HG03565 (cell line): ENCODE measurements around the gene DPT.

Source experiments
- ATAC-seq: cut with Tn5 transposase; IDR thresholded peaks from one replicate; pipeline ENCODE4 v1.9.1; 2021; ENCODE audit warnings: mild to moderate bottlenecking, moderate library complexity; ENCODE audit not compliant: unreplicated experiment

The DPT gene

DNA sequence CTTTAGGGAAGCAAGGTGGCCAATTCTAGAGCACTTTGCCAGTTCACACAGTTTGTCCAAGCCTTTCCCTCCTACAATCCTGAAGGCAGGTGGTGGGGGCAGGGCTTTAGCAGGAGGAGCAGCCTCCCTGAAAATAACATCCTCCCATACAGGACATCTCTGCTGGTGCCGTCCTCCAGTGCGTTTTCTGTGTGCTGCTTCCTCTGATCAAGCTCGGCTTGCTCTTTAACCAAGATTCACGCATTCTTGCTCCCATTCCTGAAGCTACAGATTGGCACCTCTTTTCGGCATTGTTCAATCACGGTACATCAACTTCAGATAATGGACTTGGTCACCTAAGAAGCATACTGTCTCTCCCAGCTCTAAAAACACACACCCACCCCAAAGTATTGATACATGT is 7.5 kb upstream of the DPT start:
- ATAC-seq, result no peak

DNA sequence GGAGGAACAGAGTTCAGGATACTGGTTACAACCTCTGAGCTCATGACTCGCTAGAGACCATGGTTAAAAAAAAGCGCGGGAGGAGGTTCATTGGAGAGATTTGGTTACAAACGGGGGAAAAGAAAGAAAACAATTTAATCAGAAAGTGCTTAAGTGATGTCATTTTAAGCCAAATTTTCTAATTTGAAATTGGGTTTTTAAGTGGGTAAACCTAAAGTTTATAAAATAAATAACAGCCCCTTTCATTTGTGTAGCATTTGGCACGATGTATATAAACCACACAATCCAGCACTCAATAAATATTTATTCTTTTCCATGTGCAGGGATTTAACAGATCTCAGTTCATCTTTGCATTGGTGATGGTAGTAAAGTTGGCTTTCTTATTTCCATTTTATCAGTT is 7.0 kb upstream of the DPT start:
- no peak for ATAC-seq

DNA sequence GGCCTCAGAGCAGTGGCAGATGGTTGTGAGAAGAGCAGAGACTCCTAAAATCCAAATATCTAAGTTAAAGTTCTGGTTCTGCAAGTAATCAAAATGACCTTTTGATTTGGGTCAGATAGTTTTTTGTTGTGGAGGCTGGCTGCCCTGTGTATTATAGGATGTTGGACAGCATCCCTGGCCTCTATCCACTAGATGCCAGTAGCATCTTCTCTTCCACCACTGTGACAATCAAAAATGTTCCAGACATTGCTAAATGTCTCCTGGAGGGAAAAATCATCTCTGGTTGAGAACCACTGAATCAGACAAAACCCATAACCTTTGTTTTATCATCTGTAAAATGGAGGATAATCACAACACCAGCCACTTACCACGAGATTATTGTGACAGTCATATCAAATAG is 5.9 kb upstream of the DPT start:
- ATAC-seq, result no peak

DNA sequence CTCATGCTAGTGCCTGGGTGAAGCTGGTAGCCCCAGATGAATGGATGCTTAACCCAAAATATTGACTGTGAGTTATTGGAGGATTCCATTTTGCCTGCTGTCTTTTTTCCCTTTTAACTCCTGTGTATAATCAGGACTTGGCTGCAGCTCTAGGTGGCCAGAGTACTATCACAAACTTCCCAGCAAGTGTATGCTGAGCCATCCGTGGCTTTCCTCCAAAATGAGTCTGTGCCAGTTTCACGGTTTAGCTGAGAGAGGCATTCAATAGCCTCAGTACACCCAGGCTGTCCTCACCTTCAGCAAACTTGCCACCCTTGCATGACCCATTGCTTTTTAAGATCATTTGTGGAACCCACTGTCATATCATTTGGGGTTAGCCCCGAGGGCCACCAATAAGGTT is 5.3 kb upstream of the DPT start:
- ATAC-seq, result no peak

DNA sequence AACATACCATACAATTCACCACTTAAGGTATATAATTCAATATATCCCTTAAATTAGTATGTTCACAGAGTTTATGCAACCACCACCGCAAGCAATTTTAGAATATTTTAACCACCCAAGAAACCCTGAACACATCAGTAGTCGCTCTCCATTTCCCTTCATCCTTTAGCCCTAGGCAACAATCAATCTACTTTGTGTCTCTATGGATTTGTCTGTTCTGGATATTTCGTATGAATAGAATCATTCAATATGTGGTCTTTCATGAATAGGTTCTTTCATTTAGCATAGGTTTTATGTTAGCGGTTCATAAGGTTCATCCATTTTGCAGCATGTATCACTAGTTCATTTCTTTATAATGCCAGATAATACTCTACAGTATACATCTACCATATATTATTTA is 4.2 kb upstream of the DPT start:
- no peak for ATAC-seq

DNA sequence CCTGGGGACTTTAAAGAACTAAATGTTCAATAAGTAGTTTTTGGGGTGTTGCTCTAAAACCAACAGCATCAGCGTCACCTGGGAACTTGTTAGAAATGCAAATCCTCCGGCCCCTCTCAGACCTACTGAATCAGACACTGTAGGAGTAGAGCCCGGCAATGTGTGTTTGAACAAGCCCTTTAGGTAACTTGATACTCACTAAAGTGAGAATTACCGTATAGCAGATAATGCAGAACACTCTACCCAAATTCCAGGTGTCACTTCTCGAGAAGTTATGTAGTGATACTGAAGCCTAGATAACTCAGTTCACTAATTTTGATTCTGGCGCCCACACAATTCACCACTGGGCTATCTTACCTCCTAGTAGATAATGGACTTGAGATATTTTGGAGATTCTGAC is 3.7 kb upstream of the DPT start:
- ATAC-seq, result no peak

DNA sequence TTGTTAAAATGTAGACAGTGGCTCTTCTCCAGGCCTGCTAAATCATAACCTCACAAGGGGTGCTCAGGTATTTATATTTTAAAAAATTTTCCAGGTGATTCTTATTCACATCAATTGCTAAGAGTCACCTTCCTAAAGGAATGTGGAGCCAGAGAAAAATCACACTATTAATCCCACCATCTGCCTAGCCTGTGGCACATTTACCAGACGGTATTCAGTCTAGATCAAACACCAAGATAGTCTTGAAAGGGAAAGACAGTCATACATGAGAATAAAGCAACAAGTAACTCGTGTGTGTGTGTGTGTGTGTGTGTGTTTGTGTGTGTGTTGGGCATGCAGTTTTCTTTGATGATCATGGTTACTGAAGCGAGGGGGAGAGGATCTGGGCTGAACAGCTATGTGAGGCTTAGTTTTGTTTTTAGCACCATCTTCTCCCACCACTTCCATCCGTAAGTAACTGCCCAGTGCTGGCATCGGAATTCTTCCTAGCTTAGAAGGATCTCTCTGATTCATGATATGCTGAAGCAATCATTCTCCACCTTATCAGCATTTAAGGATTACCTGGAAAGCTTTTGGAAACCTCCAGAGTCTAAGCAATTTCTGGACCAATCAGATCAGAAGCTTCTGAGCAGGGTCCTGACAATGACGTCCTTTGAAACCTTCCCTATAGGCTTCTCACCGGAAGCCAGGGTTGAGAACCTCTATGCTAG is 2.4 kb upstream of the DPT start:
- ATAC-seq, result no peak

DNA sequence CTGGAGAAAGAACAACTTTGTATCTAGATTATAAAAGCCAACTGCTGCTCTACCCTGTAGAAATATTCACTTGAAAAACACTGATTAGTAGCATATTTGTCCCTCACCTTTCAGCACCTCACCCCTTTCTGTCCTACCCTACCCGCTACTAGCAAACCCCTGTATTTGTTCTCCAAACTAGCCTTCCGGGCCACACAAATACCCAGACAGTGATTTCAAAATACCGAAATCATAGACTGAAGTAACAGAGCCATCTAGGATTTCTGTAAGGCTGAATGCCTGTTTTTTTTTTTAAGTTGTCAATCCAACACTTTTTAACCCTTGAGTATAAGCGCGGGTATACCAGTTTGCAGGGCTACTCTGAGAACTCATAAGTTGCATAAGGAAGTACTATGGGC is 398 bp upstream of the DPT start:
- ATAC-seq, result no peak

DNA sequence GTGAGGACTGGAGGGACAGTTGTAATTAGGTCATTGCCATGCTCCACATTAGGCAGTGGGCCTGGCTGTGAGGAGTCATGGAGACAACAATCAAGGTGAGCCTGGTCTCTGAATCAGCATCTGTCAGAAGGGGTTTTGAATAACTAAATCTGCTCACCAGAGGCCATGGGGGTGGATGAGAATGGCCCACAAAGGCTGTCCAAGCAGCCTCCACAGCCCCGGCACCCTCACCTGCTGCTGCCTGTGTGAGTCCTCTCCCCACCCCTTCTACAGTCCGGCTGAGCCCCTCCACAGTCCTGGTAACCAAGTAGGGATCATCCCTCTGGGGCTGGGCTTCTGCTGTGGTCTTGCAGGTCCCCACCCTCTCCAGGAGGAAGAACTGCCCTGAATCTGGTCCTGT is 2.3 kb downstream of the DPT start:
- ATAC-seq, result no peak

DNA sequence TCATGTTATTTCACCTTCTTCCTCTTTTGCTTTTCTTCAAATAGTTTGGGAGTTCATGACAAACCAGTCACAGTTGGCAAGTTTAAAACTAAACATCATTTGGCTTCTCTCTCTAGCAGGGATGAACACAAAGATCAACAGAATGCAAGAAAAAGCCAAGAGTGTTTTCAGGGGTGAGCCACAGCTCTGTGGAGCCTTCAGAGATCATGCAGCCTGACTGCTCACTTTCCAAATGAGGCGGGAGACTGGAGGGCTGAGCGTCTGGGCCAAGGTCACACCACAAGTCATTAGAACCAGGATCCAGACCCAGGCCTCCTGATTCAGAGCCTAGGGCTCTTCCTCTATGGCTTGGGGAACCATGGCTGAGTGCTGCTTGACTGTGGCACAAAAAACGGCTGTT is 2.7 kb downstream of the DPT start:
- no peak for ATAC-seq

DNA sequence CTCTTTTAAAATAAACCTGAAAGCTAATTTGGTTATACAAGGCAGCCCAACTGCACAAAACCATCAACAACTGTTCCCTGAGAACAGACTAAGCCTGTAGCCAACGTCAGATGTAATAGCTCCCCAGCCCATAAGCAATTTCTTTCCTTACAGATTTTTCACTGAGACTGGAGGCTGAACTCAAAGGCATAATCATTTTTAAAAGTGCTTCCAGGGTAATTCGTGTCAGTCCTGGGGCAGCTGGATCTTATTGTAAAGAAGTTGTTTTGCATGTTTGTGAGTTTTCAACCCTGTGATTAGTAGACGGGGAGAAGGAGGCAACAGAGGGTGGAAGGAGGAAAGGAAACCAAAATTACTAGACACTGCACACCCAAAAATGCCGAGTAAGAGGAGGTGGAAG is 3.2 kb downstream of the DPT start:
- no peak for ATAC-seq

DNA sequence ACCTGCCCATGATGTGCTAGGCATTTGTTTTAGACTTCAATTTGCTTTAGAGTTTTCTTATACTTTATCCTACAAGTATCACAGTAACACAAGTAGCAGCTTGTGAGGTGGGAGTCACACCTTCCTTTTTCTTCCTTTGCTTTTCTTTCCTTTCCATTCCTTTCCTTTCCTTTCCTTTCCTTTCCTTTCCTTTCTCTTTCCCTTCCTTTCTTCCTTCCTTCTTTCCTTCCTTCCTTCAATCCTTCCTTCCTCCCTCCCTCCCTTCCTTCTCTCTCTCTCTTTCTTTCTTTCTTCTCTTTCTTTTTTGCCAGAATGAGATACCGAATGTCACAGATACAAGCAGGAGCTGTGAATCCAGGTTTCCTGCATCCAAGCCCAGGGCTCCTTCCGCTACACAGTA is 3.9 kb downstream of the DPT start:
- ATAC-seq, result no peak

DNA sequence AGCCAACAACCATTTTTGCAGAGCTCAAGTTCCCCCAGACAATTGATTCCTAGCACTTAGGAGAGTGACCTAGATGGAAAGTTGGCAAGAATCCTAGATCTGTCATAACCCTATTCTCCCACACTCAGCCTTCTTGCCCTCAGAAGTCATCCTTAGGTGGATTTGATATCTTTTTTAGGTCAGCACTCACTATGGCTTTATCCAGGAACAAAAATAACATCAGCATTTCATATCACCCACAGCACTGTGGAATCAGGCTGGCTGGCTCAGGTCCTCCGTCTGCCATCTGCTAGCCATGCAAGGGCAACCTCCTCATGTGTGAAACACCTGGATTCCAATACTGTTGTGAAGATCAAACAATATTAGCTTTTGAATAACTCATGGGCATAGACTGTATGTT is 6.0 kb downstream of the DPT start:
- ATAC-seq, result no peak

DNA sequence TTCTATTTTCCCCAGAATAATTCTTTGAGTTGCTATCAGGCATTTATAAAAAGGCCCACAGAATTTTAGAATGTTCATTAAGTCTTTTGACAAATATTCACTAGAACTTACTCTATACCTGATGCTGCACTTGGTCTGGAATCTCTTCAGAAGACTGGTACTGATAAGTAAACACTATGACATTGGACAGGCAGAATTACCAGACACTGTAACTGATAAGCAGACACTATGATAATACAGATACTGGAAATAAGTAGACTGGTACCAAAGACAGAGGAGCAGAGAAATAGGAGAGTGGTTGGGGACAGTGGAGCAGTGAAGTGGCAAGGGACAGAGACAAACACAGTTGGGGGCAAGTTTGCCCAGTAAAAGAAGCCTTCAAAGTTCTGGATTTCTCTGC is 8.2 kb downstream of the DPT start:
- no peak for ATAC-seq

DNA sequence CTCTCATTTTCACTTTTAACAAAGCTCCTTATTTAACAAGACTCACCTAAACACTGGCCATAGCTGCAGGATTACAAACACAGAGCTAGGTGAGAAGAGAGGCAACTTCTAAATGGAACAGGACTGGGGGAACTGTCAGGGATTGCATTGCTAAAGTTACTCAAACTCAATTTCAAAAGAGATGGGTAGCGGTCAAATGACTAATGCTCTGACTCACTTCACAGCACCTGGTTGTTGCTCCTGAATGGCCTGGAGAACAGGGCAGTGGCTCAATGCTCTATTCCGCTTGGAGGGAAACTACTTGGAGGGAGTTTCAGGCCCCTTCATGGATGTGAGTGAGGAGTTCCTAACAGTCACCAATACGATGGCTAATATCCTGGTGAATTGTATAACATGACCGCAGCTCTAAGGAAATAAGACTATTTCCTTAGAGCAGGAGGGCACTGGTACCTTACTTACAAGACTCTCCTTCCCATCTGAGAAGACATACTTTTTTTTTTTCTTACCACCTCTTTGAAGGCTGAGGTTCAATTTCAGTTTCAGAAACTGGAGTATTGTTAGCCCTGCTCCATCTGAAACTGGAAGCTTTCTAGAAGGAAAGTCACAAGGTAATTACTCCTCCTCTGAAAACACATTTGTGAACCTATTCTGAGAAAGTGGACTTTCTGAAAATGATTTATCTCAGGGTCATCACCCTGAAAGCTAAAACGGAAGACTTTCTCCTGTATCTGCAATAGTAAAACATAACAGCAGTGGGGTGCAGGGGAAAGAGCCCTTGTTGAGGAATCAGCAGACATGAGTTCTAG is 9.5 kb downstream of the DPT start:
- ATAC-seq, result no peak

DNA sequence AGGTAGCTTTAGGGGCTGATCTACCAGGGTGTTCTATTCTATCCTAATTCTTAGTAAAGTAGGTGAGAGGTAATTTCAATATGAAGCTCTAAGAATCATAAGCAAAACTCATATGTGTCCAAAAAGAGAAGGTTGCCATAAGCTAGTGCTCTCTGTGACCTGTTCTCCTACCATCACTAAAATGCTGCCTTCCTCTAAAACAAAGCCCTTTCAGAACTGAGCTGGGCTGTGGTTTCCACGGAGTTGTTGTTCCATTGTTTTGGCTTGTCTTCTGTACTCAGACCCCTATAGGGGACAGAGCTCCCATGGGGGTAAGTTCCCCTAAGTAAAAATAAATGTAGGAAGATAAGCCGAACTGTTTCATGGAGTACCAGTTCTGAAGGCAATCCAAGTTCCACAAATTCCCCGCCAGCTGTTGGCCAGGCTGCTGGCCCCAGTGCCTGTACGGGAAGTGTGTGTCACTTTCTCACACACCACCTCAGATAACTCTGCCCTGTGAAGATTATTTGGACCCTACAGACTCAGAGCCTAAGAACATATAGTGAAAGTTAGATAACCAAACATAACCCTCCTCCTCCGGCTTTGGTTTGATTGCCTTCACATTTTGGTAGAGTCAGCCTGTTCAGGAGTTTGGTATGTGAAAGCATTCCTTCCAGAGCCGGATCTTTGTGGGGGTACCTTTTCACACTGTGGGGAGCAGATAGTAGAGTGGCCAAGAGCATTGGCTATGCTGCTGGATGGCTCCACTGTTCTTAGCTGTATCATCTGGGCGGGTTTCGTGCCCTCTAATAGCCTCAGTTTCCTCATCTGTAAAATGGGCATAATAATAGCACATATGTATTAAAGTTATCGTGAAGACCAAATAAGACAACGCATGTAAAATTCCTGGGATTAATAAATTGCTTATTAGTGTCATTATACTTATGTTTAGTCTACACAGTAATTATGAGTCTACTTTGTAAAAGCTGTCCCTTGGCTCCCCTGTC is 10.8 kb downstream of the DPT start:
- no peak for ATAC-seq

DNA sequence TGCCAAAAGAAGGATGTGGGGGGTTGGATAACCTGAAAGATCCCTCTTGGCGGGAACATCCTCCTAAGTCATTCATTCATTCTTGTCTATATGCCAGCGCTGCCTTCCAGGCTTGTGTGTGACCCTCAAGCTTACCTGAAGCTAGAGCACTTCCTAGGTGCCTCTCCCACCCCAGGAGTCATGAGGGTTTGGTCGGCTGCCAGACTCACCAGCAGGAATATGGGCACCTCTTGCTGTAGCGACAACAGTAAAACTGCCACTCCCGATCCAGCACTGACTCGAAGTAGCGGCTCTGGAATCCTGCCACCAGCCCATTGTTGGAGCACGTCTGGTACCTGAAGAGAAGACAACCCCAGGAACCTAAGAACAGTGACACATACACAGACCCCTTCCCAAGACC is 15.0 kb downstream of the DPT start:
- no peak for ATAC-seq

DNA sequence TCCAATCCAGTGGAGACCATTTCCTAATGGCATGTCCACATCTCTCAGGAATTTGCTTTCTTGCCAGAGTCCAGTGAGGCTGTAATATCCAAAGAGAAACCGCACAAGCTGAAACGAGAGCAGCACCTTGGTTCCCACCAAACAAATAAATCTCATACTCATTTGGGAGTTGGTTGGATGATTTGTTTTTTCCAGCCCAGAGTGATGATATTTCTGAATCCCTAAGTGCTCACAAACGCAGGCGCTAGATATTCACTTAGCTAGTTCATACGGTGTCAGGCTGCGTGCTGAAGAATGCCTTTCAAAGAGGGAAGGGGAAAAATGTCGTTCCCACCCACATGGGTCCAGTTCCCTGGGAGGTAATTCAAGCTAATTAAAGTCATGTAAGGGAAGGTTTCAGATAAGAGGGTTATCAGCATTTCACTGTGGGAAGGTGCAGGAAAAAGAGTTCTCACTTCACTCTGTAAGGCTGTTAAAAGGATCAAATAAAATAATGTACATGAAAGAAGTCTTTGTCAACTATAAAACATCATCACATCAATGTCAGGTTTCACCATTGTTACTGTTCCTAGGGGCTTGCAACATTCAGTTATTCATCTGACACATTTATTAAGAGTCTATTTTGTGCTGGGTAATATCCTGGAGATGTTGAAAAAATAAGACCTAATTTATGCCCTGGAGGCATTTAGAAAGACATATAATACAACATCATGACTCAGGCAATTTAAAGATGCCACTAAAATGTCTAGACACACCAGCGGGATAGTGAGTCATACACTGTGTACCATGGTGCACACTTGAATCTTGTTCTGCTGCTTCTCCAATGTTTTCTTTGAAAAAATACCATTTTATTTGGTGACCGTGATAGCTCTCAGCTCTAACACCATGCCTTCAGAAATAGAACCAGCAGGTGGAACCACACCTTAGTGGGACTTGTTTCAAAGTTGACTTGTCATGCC is 19.3 kb downstream of the DPT start:
- ATAC-seq, result no peak

DNA sequence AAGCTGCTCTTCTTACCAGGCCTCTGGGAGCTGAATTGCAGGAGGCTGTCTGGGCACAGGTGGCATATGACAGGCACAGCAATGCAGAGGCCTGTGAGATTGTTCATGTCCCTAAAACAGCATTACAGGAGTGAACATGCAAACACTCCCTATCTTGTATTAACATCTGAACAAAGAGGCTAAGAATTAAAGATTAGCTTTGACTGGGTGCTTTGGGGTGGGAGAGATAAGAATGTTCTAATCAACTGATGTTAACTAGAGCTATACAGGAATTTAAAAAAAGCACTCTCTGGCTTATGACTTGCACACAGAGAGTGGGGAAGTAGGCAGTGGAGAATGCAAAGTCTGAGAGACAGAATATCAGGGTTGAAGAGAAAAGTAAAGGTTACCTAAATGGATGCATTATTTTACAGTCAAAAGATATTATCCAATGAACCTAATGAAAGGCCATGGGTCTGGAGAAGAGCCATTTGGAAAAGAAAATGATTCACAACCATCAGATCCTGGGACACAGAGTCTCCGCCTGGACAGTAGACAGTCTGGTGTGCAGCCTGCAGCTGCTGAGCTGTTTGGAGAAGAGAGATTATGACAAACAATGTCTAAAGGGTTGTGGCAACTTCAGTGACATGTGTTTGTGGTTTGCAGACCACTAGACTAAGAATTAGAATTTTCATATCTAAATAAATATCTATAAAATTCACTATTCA is 20.2 kb downstream of the DPT start:
- ATAC-seq, result no peak
